Vagina (tissue), 2 donors: Measurements from ENCODE around the gene TMEM108. TPM values are rescaled to one million over a fixed set of nuclear protein-coding genes. Genes with fewer than 3 reads are reported as not detected.

Source experiments
- DNase-seq, 2 donors: peaks; one replicate each; pipeline ENCODE4 v3.0.0-alpha.2; 2017; ENCODE audit errors: extremely low spot score in 2 of 2
- H3K27ac ChIP-seq: fragments of 200-600 bp; sonication (generic); one replicate; pipeline ENCODE4 v1.5.1; 2019
- H3K27me3 ChIP-seq: fragments of 200-600 bp; sonication (generic); one replicate; pipeline ENCODE4 v1.5.1; 2019
- H3K36me3 ChIP-seq, 2 donors: fragments of 200-600 bp; sonication (generic); one replicate each; pipeline ENCODE4 v1.5.1; 2017 to 2019
- H3K4me1 ChIP-seq: fragments of 200-600 bp; sonication (generic); one replicate; pipeline ENCODE4 v1.5.1; 2019
- H3K4me3 ChIP-seq, 2 donors: fragments of 200-600 bp; sonication (generic); 1 replicate in 1 of 2; 2 replicates in 1 of 2; pipeline ENCODE4 v1.5.1; 2016 to 2019
- H3K9me3 ChIP-seq: fragments of 200-600 bp; sonication (generic); one replicate; pipeline ENCODE4 v1.5.1; 2019
- CTCF ChIP-seq, 3 experiments: fragments of 450-650 bp in 2 of 3; fragments of 200-600 bp in 1 of 3; sonication (generic) in 1 of 3; IDR thresholded peaks; one replicate each; pipeline ENCODE4 v1.5.1; 2017 to 2019; ENCODE audit warnings: antibody characterized with exemption in 3 of 3, mild to moderate bottlenecking in 2 of 3, moderate library complexity in 2 of 3
- POLR2A ChIP-seq, 2 donors: fragments of 450-650 bp; IDR thresholded peaks; one replicate each; pipeline ENCODE4 v1.6.1; 2017; ENCODE audit warnings: antibody characterized with exemption in 2 of 2, mild to moderate bottlenecking in 2 of 2, moderate library complexity in 2 of 2
- POLR2AphosphoS5 ChIP-seq, 2 donors: sonication (generic); formaldehyde crosslinking; IDR thresholded peaks; one replicate each; pipeline ENCODE4 v1.9.0; 2017; ENCODE audit warnings: antibody characterized with exemption in 2 of 2, mild to moderate bottlenecking in 2 of 2, low read depth in 1 of 2; ENCODE audit not compliant: insufficient read depth in 1 of 2
- intact Hi-C: fragments of 100-400 bp; cut with DNase I; formaldehyde crosslinking; loops from one replicate; pipeline ENCODE4 v1.15.1; 2023
- total RNA-seq: library from RNA; depleted of rRNA; stranded (reverse); fragments of >200 nt; gene quantifications from one replicate; pipeline ENCODE4 v1.2.3, GENCODE V29; 2016

Gene TMEM108
- total RNA-seq, 1 donor from 2014 or later, result 3.2 TPM

- Histone ChIP-seq H3K4me1 (no peaks in the 10 kb centered on the region), H3K27me3 (no peaks in the 10 kb centered on the region), H3K9me3 (no peaks in the 10 kb centered on the region), H3K36me3 (no peaks in the 10 kb centered on the region), H3K4me3 (no peak overlapping the region), H3K27ac (no peak overlapping the region)
- no peak for DNase-seq
- intact Hi-C loops, result no loop called here
- TF ChIP-seq POLR2A (IDR thresholded peaks at IDR 0.05) (no peak), CTCF (IDR thresholded peaks at IDR 0.05) (no peak), POLR2AphosphoS5 (IDR thresholded peaks at IDR 0.05; ENCODE audit: insufficient read depth in 1 of 2, low read depth in 1 of 2) (no peak)
Observed at GRCh38 chr3:133428552-133428951, 390.4 kb downstream of the TMEM108 start.

DNA sequence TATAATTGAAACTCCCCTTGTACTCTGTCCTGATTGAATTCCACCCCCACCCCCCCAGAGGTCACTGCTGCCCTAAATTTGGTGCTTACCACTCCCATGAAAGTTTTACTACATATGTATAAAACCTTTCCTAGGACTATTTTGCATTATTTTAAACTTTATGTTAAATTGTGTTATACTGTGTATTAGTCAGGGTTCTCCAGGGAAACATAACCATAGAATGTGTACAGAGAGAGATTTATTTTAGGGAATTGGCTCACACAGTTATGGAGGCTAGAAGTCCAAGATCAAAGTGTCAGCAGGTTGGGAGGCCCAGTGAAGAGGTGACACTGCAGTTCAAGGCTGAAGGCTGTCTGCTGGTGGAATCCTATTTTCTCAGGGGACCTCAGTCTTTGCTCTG is 390.9 kb downstream of the TMEM108 start:
- TF ChIP-seq POLR2A (IDR thresholded peaks at IDR 0.05), result no peak
- no peak for TF ChIP-seq CTCF (IDR thresholded peaks at IDR 0.05)
- TF ChIP-seq POLR2AphosphoS5 (IDR thresholded peaks at IDR 0.05; ENCODE audit: insufficient read depth in 1 of 2, low read depth in 1 of 2), result no peak
- no peak overlapping the region for H3K4me3 ChIP-seq
- intact Hi-C loops, result no loop called here
- no peak for DNase-seq
- H3K36me3 ChIP-seq, result no peaks in the 10 kb centered on the region
- H3K27ac ChIP-seq, result no peak overlapping the region
- H3K4me1 ChIP-seq, result no peaks in the 10 kb centered on the region
- no peaks in the 10 kb centered on the region for H3K27me3 ChIP-seq
- no peaks in the 10 kb centered on the region for H3K9me3 ChIP-seq

- H3K4me1 ChIP-seq, result no peaks in the 10 kb centered on the region
- intact Hi-C loops, result loop anchor here (10.0 kb wide), 1 partner anchor 1095 kb away; no protein-coding TSS in a partner anchor
- TF ChIP-seq POLR2AphosphoS5 (IDR thresholded peaks at IDR 0.05; ENCODE audit: insufficient read depth in 1 of 2, low read depth in 1 of 2), result no peak
- no peak for TF ChIP-seq CTCF (IDR thresholded peaks at IDR 0.05)
- no peak for TF ChIP-seq POLR2A (IDR thresholded peaks at IDR 0.05)
- no peaks in the 10 kb centered on the region for H3K36me3 ChIP-seq
- no peaks in the 10 kb centered on the region for H3K27me3 ChIP-seq
- no peak overlapping the region for H3K27ac ChIP-seq
- no peaks in the 10 kb centered on the region for H3K9me3 ChIP-seq
- H3K4me3 ChIP-seq, result no peak overlapping the region
- no peak for DNase-seq
Observed at GRCh38 chr3:133439563-133439962, 401.4 kb downstream of the TMEM108 start.

DNA sequence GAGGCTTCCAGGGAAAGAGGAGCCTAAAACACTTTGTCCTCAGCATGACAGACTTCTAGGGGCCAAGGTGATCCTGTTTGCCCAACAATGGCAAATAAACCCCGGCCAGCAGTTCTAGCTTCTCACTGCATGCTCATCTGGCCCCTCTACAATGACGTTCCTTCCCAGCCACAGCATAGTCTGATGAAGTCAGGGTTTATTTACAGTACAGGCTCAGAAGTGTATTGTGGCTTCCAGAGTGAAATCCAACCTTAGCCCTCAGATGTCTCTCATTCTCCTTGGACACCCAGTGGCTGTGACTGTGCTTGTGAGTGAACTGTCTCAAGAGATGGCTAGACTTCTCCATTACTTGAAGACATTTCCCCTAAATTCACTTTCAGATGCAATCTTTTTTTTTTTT is 402.5 kb downstream of the TMEM108 start:
- intact Hi-C loops, result no loop called here
- H3K4me3 ChIP-seq, result no peak overlapping the region
- no peaks in the 10 kb centered on the region for H3K4me1 ChIP-seq
- H3K27ac ChIP-seq, result no peak overlapping the region
- DNase-seq, result no peak
- H3K9me3 ChIP-seq, result no peaks in the 10 kb centered on the region
- H3K36me3 ChIP-seq, result no peaks in the 10 kb centered on the region
- no peaks in the 10 kb centered on the region for H3K27me3 ChIP-seq
- TF ChIP-seq POLR2A (IDR thresholded peaks at IDR 0.05) (no peak), CTCF (IDR thresholded peaks at IDR 0.05) (no peak), POLR2AphosphoS5 (IDR thresholded peaks at IDR 0.05; ENCODE audit: insufficient read depth in 1 of 2, low read depth in 1 of 2) (no peak)

DNA sequence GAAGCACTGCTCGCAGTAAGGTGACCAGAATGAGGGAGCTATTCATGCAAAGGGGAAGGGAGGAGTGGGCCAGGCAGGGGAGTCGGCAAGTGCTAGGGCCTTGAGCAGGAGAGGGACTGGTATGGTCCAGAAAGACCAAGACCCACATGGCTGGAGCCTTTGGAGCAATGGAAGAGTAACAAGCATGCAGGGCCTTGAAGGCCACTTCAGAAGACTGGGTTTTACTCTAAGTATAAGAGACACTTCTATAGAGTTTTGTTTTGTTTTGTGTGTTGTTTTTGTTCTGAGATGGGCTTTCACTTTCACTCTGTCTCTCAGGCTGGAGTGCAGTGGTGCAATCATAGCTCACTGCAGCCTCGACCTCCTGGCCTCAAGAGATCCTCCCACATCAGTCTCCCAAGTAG is 403.7 kb downstream of the TMEM108 start:
- Histone ChIP-seq H3K4me1 (no peaks in the 10 kb centered on the region), H3K9me3 (no peaks in the 10 kb centered on the region), H3K36me3 (no peaks in the 10 kb centered on the region), H3K27ac (no peak overlapping the region), H3K4me3 (no peak overlapping the region), H3K27me3 (no peaks in the 10 kb centered on the region)
- TF ChIP-seq POLR2A (IDR thresholded peaks at IDR 0.05) (no peak), CTCF (IDR thresholded peaks at IDR 0.05) (no peak), POLR2AphosphoS5 (IDR thresholded peaks at IDR 0.05; ENCODE audit: insufficient read depth in 1 of 2, low read depth in 1 of 2) (no peak)
- intact Hi-C loops, result no loop called here
- DNase-seq, result no peak
